Tongue (tissue), 2 donors: ENCODE data around the gene SMIM34. TPM values are rescaled to one million over a fixed set of nuclear protein-coding genes. Genes with fewer than 3 reads are reported as not detected.
"Not testable (repeated sequence)": the region's sequence is repeated elsewhere in the genome, so short reads cannot be mapped to it uniquely, and the experiment has no call there.

Experiments
- DNase-seq: peaks from one replicate; pipeline ENCODE4 v3.0.0-alpha.2; 2015
- total RNA-seq: library from RNA; depleted of rRNA; stranded (reverse); fragments of >200 nt; gene quantifications from one replicate; pipeline ENCODE4 v1.2.3, GENCODE V29; 2014

Gene SMIM34, protein sequence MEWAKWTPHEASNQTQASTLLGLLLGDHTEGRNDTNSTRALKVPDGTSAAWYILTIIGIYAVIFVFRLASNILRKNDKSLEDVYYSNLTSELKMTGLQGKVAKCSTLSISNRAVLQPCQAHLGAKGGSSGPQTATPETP
- not detected for total RNA-seq

DNA sequence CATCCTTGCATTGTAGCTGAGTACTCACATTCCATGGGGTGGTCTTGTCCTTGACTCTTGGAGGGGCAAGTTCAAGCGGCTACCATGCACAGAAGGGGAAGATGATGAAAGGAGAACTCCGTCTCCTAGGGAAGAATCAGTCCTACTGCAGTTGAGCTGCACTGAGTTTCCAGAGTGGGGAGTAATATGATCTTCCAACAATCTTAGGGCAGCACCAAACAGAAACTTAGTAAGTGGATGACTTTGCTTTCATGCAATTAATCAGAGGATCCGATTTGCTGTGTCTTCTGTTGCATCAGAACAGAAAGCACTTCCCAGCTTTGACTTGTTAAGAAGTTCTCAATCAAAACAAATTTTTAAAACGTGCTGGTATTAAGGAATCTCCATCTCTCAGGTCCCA lies at the start of gene SMIM34:
SMIM34 (minus strand) TSS at position 147 of the 400 bp plus-strand sequence; CDS start at position 35, 112 bp downstream.
- not testable (repeated sequence) for DNase-seq

DNA sequence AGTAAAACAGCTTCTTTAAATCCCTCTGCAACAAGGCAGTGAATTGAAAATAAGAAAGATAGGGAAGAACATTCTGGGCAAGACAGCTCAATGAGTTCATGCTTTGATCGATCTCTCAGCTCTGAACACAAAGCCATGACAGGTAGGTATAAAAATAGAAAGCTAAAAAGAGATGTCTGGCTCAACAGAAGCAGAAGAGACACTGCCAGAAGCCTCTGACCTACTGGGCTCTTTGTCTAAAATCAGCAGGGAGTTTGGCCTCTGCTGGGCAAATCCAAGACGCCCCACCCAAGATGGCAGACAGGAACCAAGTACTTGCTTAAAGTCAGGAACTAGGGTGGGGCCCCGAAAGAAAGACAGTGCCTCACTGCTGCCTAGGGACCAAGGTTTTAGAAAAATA lies 43.6 kb upstream of the SMIM34 start:
- DNase-seq = not testable (repeated sequence)

DNA sequence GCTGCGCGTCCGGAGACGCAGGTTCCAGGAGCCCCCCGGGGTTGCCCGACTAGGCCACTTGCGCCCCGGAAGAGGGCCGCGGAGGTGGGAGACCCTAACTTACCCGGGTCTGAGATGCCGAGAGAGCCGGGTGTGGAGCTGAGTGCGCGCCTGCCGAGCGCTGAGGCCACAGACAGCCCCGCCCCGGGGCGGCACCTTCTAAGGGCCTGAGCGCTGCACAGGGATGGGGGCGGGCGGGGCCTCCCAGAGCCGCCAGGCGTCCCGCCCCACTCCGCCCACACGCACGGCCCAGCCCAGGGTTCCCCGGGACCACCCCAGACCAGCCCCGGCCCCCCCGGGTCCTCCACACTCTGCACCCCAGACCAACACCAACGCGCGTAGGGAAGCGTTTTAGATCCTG lies 35.7 kb upstream of the SMIM34 start:
- DNase-seq = not testable (repeated sequence)

DNA sequence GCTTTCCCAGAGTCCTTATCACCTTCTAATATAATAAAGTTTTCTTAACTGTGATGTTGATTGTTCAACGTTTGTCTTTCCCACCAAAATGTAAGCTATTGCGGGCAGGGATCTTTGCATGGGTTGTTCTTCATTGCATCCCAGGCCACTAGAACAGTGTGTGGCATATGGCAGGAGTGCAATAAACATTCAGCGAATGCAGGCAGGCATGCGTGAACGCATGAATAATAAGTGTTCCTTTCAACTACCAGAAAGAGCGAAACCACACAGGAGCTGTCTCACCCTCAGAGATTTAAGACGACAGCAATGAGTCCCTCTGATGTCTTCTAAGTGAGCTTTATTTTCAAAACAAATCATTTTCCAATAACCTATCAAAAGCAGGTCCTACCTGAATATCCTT lies 34.5 kb upstream of the SMIM34 start:
- DNase-seq = not testable (repeated sequence)

DNA sequence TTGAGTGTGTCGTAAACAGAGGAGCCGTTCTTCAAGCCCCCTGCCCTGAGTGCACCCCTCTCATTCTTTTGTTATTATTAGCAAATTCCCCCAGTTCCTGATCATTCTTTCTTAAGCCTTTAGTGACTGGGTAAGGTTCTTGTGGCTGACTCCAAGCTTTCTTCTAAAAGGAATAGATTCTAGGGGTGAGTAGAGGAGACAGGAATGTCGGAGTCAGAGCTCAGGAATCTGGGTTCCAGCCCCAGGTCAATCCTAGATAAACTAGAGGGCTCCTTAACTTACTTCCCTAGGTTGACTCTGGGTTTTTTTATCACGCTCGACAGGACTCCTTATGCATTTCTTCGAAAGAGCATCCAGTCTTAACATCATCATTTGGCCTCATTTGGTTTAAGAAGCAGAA lies 32.4 kb upstream of the SMIM34 start:
- DNase-seq = not testable (repeated sequence)

DNA sequence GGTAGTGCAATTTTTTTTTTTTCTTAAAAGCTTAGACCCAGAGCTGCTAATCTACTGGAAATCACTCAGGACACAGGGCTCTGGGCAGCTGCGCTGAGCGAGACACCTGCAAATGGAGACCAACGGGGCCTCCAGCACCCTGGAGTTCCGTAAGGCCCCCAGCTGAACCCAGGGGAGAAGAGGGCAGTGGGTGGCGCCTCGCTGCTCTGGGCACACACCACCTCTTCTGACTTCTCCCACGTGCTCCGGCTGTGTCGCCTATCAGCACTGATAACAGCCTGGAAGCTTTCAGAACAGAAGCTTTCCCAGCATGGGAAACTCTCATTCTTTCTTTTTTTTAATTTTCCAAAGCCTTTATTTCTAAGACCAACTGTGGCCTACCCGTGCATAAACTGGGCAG lies 31.9 kb upstream of the SMIM34 start:
- not testable (repeated sequence) for DNase-seq

DNA sequence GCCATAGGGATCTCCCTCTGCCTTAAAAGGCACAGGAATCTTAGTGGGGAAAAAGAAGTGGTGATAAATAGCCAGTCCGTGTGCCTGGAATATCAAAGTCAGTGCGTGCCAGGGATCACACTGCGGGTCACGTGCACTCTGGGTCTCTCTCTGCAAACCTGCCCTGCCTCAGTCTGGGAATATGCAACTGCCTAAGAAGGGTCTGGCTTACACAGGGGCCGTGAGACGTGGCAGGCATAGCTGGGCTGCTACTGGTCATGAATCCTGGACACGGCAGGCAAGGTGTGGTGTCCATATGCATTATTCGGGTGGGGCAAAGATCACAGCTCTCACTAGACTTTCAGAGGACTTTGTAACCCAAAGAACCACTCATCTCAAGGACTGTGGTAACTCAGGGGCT lies 23.3 kb upstream of the SMIM34 start:
- DNase-seq = not testable (repeated sequence)

DNA sequence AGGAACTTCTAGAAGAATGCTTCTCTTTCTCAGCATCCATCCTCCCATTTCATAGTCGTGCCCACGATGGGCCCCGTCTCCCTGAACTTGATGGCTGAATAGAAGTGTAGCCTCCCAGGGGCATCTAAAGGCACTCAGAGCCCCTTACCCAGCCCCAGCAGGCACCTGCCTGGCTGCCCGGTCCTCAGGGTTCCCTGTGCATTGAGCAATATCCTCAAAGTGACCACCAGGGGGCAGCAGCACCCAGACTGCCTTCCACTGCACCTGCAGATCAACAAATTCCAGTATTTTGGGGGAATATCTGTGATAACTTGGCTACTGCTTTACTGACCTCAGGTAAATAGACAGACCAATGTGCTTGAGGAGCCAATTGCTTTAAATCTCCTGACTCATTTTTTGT lies 19.7 kb upstream of the SMIM34 start:
- DNase-seq = not testable (repeated sequence)

DNA sequence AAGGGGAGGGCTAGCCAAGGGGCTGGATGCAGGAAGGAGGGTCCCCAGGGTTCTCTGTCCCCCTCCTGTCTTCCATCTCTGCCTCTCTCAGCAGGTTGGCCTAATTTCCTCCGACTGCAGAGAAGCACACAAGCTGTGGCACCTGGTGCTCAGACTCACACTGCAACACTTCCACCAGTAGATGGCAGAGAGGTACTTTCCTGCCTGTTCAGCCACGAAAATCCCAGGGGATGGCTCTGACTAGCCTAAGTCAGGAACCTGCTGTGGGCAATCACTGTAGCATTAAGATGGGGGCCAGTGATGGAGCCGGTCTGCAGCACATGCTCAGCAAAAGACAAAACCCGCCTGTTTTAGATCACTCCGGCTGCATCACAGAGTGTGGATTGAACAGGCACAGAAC lies 6.0 kb upstream of the SMIM34 start:
- DNase-seq = not testable (repeated sequence)

DNA sequence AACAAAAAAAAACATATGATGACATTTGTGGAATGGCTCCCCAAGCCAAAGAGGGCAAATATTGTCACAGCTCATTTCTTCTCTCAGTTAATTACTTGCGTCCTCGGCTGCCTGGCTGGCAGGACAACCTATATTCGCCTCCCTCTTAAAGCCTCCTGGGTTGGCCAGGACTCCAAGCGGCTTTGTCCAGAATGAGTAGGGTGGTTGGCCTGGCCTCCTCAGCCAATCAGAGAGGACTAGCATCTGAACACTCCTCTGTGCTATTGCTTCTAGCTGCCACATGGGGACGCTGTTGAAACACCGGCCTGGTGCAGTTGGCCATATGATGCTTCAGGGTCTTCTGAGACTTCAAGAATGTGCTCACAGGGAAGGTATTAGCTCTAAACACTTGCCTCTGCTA lies 4.7 kb upstream of the SMIM34 start:
- not testable (repeated sequence) for DNase-seq

DNA sequence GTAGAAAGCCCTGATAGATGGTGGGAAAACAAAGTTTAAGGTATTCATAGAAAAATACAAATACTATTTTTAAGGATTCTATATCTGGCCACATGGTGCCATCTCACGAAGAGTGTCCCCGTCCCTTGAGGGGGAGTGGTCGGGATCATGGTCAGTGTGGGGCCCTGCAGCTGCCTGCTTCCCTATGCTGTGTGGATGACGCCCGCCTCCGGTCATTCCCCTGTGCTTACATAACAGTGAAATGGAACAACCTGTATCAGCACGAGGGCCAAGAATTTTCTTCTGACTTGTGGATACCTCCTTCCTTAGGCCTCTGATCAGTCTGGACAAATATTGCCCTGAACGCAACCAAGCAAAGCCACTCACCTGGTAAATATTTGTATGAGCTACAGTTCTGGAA lies 3.6 kb upstream of the SMIM34 start:
- not testable (repeated sequence) for DNase-seq

DNA sequence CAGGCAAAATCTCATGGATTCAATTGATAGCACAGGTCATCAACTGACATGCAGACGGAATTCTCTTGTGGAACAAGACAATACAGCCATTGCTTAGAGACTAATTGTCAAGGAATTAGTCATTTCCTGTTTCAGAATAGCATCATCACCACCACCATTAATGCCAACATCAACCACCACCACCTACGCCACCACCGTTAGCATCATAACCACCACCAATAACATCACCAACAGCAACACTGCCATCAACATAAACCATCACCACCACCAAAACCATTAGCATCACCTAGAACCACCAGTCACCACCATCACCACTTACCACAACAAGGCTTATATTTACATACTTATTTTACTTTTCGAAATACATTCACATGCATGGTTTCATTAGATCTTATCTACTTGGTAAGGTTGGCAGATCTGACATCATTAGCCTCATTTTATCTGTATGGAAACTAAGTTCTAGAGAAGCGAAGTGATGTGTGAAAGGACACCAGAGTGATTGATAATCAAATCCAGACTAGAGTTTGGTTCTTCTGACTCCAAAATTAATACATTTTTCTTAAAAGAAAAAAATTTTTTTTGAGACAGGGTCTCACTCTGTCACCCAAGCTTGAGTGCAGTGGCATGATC lies 6.2 kb downstream of the SMIM34 start:
- DNase-seq = not testable (repeated sequence)

DNA sequence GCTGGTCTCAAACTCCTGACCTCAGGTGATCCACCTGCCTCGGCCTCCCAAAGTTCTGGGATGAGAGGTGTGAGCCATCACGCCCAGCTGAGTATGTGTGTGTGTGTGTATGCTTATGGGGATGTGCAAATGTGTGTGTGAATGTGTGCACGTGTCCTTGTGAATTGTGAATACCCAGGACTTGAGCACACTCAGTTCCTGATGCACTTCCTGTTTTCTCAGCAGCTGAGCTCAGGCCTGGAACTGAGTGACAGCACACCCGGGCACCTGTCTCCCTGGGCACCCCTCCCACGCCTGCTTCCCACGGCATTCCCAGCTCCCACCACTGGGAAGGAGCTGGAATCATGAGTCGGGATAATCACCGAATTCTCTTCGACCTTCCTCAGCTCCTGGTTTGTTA lies 16.5 kb downstream of the SMIM34 start:
- not testable (repeated sequence) for DNase-seq

DNA sequence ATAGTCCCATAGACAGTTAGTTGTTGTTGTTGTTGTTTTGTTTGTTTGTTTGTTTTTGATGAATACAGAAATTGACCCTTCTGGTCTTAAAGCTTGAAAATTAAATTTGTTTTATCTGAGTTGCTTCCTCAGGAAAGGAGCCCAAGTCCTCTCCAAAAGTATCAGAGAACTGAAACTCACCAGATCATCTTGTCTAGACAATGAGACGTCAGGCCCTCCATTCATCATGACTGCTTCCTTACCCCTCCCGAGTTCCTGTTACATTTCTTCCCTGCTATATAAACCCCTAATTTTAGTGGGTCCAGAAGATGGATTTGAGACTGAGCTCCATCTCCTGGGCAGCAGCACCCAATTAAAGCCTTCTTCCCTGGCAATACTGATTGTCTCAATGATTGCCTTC lies 17.1 kb downstream of the SMIM34 start:
- not testable (repeated sequence) for DNase-seq

DNA sequence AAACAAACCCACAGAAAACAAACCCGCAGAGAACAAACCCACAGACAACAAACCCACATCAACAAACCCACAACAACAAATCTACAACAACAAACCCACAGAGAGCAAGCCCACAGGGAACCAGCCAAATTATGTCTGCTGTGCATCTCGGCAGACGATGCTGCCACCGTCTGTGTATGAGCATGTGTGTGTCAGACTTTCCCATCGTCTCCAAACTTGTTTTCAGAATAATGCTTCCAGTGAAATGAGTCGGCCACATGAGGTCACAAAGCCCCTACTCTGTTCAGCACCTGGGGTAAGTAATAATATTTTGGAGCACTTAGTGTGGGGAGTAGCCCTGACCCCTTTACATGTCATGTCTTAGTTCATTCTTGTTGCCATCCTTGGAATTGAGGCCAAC lies 17.6 kb downstream of the SMIM34 start:
- DNase-seq = not testable (repeated sequence)

DNA sequence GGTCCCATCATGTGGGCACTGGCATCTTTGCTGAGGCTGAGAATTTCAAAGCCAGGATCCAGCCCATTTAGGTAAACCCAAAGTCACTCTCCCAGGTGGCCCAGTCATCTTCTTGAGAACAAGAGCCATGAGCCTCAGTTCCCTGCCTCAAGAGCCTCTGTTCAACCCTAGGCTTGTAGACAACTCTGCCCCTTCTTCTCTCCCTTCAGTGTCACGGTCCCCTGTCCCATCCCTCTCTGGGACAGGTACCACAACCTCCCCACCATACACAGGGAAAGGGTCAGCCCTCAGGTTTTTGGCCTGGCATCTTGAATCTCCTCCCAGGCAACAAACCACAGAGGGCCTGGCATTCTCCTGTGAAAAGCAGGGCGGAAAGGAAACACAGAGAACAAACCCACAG lies 18.1 kb downstream of the SMIM34 start:
- DNase-seq = not testable (repeated sequence)

DNA sequence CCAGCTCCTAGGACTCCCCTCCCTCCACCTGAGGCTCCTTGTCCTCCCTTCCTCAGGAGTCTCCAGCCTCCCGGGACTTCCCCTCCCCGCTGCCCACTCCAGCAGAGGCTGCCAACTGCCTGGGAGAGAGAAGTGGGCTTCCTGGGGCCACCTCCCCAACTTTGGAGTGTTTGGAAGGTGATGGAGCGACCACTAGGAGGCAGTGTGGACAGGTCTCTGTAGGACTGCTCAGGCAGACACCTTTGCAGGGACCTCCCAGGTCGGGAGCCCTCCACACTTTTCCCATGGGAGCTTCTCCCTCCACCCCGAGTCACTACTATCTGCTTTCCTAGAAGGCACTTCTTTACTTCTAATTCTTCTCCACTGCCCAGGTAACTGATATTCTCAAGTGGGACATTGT lies 19.0 kb downstream of the SMIM34 start:
- not testable (repeated sequence) for DNase-seq

DNA sequence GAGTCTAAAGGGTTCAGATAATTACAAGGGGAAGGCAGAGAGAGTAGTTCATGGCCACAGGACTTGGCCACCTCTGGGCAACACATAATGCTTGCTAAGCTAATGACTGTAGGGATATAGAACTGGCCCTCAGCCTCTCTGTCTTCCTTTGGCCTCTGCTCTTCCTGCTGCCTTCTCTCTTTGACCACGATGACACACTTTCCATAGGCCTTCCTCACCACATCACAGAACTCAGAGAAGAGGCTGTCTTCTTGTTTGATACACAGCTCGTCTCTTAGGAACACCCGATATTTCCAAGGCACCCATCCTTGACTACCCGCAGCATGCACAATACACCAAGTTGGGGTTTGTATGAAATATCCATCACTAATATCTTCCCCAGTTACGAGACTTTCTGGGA lies 23.2 kb downstream of the SMIM34 start:
- DNase-seq = not testable (repeated sequence)

DNA sequence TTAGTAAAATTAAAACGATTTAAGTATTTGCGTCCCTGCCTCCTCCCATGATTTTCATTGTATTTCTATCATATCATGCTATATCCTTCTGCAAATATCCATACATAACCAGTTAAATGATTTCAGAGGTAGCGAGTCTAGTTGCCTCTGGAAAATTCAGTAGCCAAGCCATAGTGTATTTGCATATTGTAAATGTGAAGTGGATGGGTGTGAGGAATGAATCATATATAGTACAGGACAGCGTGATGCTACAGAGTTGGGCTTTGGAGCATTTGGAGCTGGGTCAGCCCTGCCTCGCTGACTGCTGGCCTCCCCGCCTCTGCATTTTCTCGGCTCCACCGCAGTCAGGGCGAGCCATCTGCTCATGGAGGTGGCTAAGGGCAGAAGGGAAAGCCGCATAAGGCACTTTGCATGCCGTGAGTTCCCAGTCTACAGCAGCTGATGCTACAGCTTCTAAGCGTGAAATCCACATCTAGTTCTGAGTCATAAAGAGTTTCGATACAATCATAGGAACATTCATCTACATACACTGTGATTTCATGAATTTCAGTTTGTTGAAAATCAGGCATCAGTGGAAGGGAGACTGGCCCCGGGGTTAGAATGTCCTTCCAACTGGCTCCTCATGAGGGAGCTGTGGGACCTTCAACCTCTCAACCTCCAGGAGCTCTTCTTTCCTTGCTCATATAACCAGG lies 39.9 kb downstream of the SMIM34 start:
- not testable (repeated sequence) for DNase-seq

DNA sequence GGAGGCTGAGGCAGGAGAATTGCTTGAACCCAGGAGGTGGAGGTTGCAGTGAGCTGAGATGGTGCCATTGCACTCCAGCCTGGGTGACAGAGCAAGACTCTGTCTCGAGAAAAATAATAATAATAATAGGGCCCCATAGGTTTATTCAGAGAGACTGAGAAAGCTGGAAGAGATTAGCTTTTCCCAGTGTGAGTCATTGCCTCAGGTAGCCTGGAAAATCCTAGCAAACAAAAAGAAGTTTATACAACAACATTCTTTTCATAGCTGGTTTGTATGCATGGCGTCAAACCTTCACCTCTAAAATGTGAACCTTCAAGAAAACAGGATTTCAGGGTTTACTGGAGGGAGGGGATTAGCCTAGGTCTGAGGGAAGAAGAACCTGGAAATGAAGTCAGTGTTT lies 40.6 kb downstream of the SMIM34 start:
- DNase-seq = not testable (repeated sequence)

DNA sequence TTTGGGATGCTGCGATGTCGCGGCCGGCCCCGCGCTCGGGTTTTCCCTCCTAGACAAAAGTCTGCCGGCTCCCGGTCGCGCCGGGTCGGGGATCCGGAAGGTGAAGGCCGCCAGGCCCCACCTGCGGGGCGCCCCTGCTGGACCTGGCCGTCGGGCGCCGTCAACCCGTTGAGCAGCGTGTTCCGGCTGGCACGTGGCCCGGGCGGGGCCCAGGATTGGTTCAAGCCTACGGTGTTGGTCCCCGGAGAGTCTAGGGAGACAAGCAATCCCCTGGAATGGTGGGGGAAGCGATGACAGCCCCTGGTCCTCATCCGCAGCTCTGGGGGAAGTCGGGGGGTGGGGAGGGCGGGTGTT lies 48.2 kb downstream of the SMIM34 start:
- not testable (repeated sequence) for DNase-seq

DNA sequence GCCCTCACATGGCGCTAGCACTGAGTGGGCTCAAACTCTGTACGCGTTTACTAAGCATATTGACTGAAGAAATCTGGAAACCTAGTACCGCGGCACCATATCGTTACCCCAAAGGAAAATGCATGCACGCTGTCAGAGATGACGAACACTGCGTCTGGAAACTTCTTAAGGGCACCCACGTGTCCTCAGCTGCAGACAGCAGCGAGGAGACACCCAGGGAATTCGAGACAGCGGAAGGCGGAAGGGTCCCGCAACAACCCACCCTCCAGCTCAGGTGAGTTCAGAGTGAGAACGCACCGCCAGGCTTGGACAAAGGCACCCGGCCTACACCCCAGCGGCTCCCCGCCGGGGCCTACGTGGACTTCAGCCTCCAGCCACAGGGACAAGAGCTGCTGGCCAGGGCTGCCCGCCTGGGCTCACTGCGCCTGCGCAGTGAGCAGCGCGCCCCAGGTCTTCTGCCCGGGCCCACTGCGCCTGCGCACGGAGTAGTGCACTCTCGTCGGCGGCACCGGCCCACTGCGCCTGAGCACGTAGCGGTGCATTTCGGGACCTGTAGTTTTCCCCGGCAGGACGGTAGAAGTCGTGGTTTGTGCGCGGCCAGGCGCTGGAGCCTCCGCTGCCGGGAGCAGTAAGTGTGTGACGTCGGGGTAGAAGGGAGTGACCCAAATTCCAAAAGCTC lies 48.7 kb downstream of the SMIM34 start, which contains the start of gene SMIM11:
SMIM11 (plus strand) TSS at position 568 of the 679 bp plus-strand sequence. CDS start 3,998 bp downstream, outside the sequence.
- not testable (repeated sequence) for DNase-seq

DNA sequence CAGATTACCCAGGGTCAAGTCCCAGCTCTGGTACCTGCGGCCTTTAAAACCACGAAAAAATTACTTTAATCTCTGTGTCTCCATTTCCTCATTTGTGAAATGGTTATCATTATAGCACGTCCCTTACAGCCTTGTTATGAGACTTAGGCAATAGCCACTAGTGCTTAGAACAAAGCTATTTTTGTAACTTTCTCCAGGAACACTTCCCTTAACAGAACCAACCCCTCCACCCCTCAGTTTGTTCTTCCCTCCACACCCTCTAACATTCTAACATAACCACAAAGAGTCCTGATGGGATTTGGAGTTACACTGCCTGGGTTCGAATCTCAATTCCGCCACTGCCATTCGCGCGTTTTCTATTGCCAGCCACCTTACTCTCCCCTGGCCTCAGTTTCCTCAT lies 49.3 kb downstream of the SMIM34 start:
- not testable (repeated sequence) for DNase-seq
